Inferior parietal cortex (tissue), 1 donor: ENCODE data around the gene FXYD6.

Experiments used
- DNase-seq: peaks from one replicate; pipeline ENCODE4 v3.0.0-alpha.2; 2016; ENCODE audit errors: extremely low spot score

Gene FXYD6

GRCh38 chr11:117792992-117793391 is 83.5 kb downstream of the FXYD6 start:
- no peak for DNase-seq

- no peak for DNase-seq
Observed at GRCh38 chr11:117792241-117792640, 84.2 kb downstream of the FXYD6 start.

DNA sequence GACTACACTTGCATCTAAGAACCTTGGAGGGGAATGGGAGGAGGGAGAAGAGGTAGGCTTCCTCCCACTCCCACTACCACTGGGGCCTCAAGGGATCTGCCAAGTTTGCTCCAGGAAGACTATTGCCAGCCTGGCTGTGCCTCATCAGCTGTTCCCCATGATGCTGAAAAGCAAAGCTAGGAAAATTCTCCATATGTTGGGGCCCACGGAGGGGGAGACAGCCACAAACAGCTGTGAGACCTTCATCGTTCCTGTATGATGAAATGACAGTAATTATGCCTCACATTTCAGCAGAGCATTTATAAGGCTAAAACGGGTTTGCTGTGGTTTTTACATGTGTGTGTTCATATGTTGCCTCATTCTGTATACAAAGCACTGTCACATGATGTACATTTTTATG is 86.2 kb downstream of the FXYD6 start:
- no peak for DNase-seq

- no peak for DNase-seq
Observed at GRCh38 chr11:117789241-117789640, 87.2 kb downstream of the FXYD6 start.
